A549 (cell line): Measurements from ENCODE around the gene JAKMIP1. TPM values are rescaled to one million over a fixed set of nuclear protein-coding genes. Genes with fewer than 3 reads are reported as not detected.

Experiments used
- ATAC-seq, 2 experiments: fragments of 200-7000 bp in 1 of 2; fragments of >200 bp in 1 of 2; cut with Nextera tagmentation in 1 of 2; cut with Tn5 transposase in 1 of 2; 3 replicates each; pipeline versions ENCODE4 v1.8.0 to v1.9.1; 2018 to 2020; ENCODE audit warnings: mild to moderate bottlenecking in 1 of 2, moderate library complexity in 1 of 2
- CTCF ChIA-PET: fragments of 300-600 bp; sonication (Branson Sonifier 250); formaldehyde crosslinking; extraction: SDS; loops from one replicate; lab custom pipeline; 2021; ENCODE audit warnings: antibody characterized with exemption, inconsistent platforms; lab: Yijun Ruan, JAX
- POLR2A ChIA-PET: fragments of 350-600 bp; formaldehyde crosslinking; extraction: SDS; loops from one replicate; lab custom pipeline; 2021; ENCODE audit warnings: antibody characterized with exemption, inconsistent platforms; lab: Yijun Ruan, JAX
- DNase-seq, 2 experiments: peaks; one replicate each; pipeline versions ENCODE4 v3.0.0 to v3.0.0-alpha.2; 2011 to 2016; ENCODE audit warnings: low read depth in 1 of 2, low spot score in 1 of 2
- FAIRE-seq: peaks from 2 replicates; lab custom pipeline; 2011; peaks lifted over from hg19 to GRCh38; lab: Jason Lieb, UNC
- H3K27ac ChIP-seq, 2 experiments: fragments of >200 bp; sonication (Bioruptor Twin); formaldehyde crosslinking; 3 replicates each; pipeline ENCODE4 v1.5.1; 2016 to 2017
- H3K4me1 ChIP-seq: fragments of >200 bp; sonication (Bioruptor Twin); formaldehyde crosslinking; 3 replicates; pipeline ENCODE4 v1.6.1; 2016
- H3K4me2 ChIP-seq: fragments of >200 bp; sonication (Bioruptor Twin); formaldehyde crosslinking; 3 replicates; pipeline ENCODE4 v1.6.1; 2016
- H3K4me3 ChIP-seq: fragments of >200 bp; sonication (Bioruptor Twin); formaldehyde crosslinking; 3 replicates; pipeline ENCODE4 v1.5.1; 2016
- H3K9me3 ChIP-seq: fragments of >200 bp; sonication (Bioruptor Twin); formaldehyde crosslinking; 3 replicates; pipeline ENCODE4 v1.6.1; 2016
- BHLHE40 ChIP-seq: IDR thresholded peaks from 2 replicates; pipeline ENCODE4 v1.6.1; 2012; ENCODE audit warnings: low read depth, low read length, inconsistent platforms
- CHD2 ChIP-seq: fragments of 150-350 bp; IDR thresholded peaks from 2 replicates; pipeline ENCODE4 v1.6.1; 2014; ENCODE audit warnings: low read length; ENCODE audit not compliant: partially characterized antibody
- ELK1 ChIP-seq: fragments of 150-350 bp; IDR thresholded peaks from 2 replicates; pipeline ENCODE4 v1.6.1; 2014; ENCODE audit warnings: low read depth, mild to moderate bottlenecking, low read length
- ESRRA ChIP-seq: fragments of 150-350 bp; IDR thresholded peaks from 2 replicates; pipeline ENCODE4 v1.6.1; 2014; ENCODE audit warnings: mild to moderate bottlenecking, low read length, borderline replicate concordance
- FOSL2 ChIP-seq, 2 experiments: fragments of 450-650 bp in 1 of 2; fragments of >200 bp in 1 of 2; sonication (Bioruptor Twin) in 1 of 2; formaldehyde crosslinking; IDR thresholded peaks; 2 replicates each; pipeline versions ENCODE4 v1.5.0 to v1.6.1; 2016 to 2020; ENCODE audit warnings: mild to moderate bottlenecking in 1 of 2, moderate library complexity in 1 of 2
- HDAC2 ChIP-seq: fragments of 200-600 bp; sonication (generic); IDR thresholded peaks from 2 replicates; pipeline ENCODE4 v1.6.1; 2016
- HOXA7 ChIP-seq: fragments of 250-450 bp; sonication (Bioruptor Pico); IDR thresholded peaks from 2 replicates; pipeline ENCODE4 v1.5.0; 2020; ENCODE audit warnings: mild to moderate bottlenecking, moderate library complexity
- JUNB ChIP-seq: fragments of >200 bp; sonication (Bioruptor Twin); formaldehyde crosslinking; IDR thresholded peaks from 2 replicates; pipeline ENCODE4 v1.6.1; 2016
- KDM1A ChIP-seq: fragments of 200-600 bp; sonication (generic); IDR thresholded peaks from 2 replicates; pipeline ENCODE4 v1.6.1; 2016; ENCODE audit warnings: low read depth, mild to moderate bottlenecking
- KDM5A ChIP-seq: fragments of 200-600 bp; sonication (generic); IDR thresholded peaks from 2 replicates; pipeline ENCODE4 v1.6.1; 2016; ENCODE audit warnings: antibody characterized with exemption, mild to moderate bottlenecking
- MAX ChIP-seq: IDR thresholded peaks from 2 replicates; pipeline ENCODE4 v1.6.1; 2012
- MYC ChIP-seq: IDR thresholded peaks from 2 replicates; pipeline ENCODE4 v1.6.1; 2012; ENCODE audit warnings: mild to moderate bottlenecking, inconsistent platforms, low read length, improper control_type of control experiment, borderline replicate concordance
- NFE2L2 ChIP-seq: fragments of 150-350 bp; conservative IDR thresholded peaks from 2 replicates; pipeline ENCODE4 v1.6.1; 2014; ENCODE audit warnings: low read length
- NPAS2 ChIP-seq: fragments of 250-450 bp; sonication (Bioruptor Pico); IDR thresholded peaks from 2 replicates; pipeline ENCODE4 v1.8.0; 2022; ENCODE audit warnings: mild to moderate bottlenecking, moderate library complexity, borderline replicate concordance
- POLR2A ChIP-seq: IDR thresholded peaks from 2 replicates; pipeline ENCODE4 v1.6.1; 2012; ENCODE audit warnings: mild to moderate bottlenecking, low read length
- RCOR1 ChIP-seq: fragments of 150-350 bp; IDR thresholded peaks from 2 replicates; pipeline ENCODE4 v1.6.1; 2014; ENCODE audit warnings: antibody characterized with exemption, low read length, low read depth
- REST ChIP-seq: fragments of 200-600 bp; sonication (generic); IDR thresholded peaks from 2 replicates; pipeline ENCODE4 v1.6.1; 2016; ENCODE audit warnings: antibody characterized with exemption, mild to moderate bottlenecking, moderate library complexity
- RNF2 ChIP-seq: fragments of 200-600 bp; sonication (generic); IDR thresholded peaks from 2 replicates; pipeline ENCODE4 v1.6.1; 2016; ENCODE audit warnings: low read depth, mild to moderate bottlenecking, antibody characterized with exemption, moderate library complexity, borderline replicate concordance
- USF2 ChIP-seq: fragments of 450-650 bp; IDR thresholded peaks from 2 replicates; pipeline ENCODE4 v1.6.1; 2014; ENCODE audit warnings: antibody characterized with exemption
- ZFP36 ChIP-seq: fragments of 450-650 bp; IDR thresholded peaks from 2 replicates; pipeline ENCODE4 v1.6.1; 2014; ENCODE audit warnings: borderline replicate concordance; ENCODE audit not compliant: partially characterized antibody
- ZSCAN20 ChIP-seq: fragments of 250-450 bp; sonication (Bioruptor Pico); IDR thresholded peaks from 2 replicates; pipeline ENCODE4 v1.8.0; 2022; ENCODE audit warnings: mild to moderate bottlenecking, moderate library complexity
- WGBS: methylation state at CpG from one replicate; pipeline ENCODE4 v1.1.6; 2017; ENCODE audit errors: missing lambda C conversion rate; 5-methylcytosine and 5-hydroxymethylcytosine counted together
- polyA plus RNA-seq, 4 experiments: library from polyadenylated mRNA; depleted of rRNA in 3 of 4; stranded (reverse); fragments of >200 nt; fragmentation: RNase III in 1 of 4; extraction: RNeasy Plus Mini Kit Qiagen cat#74134 plus additional on column Dnase treatment in 1 of 4; gene quantifications; 2 replicates in 3 of 4; 3 replicates in 1 of 4; pipeline ENCODE4 v1.2.3, GENCODE V29; 2011 to 2017

The JAKMIP1 gene
- polyA plus RNA-seq, 2 of the 4 experiments (the other 2 are of a cell fraction) = not detected

DNA sequence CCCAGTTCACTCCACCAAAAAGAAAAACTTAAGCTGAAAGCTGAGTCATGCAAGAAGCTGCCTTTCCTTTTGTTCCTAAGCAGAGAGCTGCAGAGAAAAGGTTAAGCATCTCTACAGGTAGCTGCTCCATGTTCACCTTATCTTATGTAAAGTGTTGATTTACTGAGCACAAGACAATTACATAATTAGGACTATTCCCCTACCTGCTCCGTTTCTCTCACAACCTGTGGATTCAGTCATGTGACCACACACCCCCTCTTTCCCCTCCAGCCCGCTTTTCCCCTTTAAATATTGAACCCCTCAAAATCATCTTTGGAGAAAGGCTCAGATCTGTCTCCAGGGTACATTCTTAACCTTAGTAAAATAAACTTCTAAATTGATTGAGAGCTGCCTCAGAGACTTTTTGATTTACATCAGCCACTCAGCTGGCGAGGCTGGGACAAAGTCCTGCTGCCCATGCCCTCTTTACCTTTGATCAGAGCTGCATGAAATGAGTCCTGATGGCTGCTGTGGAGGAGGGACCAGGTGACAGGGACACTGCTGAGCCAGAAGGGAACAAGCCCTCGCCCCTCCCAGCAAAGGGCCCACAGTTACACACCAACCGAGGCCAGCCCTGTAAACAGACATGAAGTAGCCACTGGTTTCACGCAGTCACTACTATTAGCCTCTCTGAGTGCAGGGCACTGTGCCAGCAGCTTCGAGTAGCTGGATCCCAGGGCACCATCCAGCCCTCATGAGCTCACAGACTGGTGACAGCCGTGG, 128.2 kb downstream of the JAKMIP1 start:
- no peak for ATAC-seq
- CTCF ChIA-PET = interaction anchor here (1.3 to 1.5 kb wide), 3 partner anchors 12 to 52 kb away, joined by 3 read pairs; no protein-coding TSS in a partner anchor

DNA sequence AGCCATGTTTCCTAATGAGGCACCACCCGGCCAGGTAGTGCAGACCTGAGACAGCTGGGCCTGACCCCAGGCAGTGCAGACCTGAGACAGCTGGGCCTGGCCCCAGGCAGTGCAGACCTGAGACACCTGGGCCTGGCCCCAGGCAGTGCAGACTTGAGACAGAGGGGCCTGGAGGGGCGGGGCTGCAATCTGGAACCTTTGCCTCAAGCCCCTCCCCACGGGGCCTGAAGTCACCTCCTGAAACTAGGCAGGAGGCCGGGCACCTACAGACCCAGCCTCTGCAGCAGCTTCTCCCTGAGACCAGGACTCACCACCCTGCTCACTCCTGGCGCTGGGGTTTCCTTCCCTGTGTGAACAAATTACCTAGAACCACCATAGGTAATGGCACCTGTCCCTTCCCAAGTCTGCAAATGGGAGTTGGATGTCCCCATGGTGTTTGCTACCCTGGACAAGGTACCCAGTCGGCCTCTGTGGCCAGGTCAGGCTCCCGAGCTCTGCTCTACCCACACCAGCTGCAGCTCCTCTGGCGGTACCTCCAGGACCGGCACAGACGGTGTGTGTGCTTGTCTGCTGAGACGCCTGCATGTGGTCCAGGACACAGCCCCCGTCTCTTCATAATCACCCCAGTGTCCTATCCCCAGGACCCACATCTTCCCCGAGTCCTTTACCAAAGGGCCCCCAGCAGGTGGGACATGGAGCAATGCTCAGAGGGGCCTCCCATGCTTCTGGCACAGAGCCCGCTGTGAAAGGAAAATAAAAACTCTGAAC, 129.0 kb downstream of the JAKMIP1 start:
- ChIA-PET POLR2A (no interaction called here), CTCF (interaction anchor here (1.3 kb wide), 2 partner anchors 11 to 51 kb away, joined by 3 read pairs; no protein-coding TSS in a partner anchor)
- no peaks in the 10 kb centered on the region for H3K4me1 ChIP-seq
- H3K4me3 ChIP-seq = no peak overlapping the region
- no peak for FAIRE-seq
- no peak for ATAC-seq
- 75% methylated on average over 7 of the region's 14 CpGs for WGBS
- DNase-seq = no peak
- no peak overlapping the region for H3K4me2 ChIP-seq
- no peak overlapping the region for H3K27ac ChIP-seq
- H3K9me3 ChIP-seq = no peaks in the 10 kb centered on the region
- TF ChIP-seq HOXA7 (no peak), RNF2 (no peak), NFE2L2 (no peak), BHLHE40 (no peak), ELK1 (no peak), JUNB (no peak), CHD2 (no peak), MYC (no peak), FOSL2 (IDR thresholded peaks at IDR 0.05) (no peak), FOSL2 (CRISPR knock-in tag; IDR thresholded peaks at IDR 0.05) (no peak), ZFP36 (no peak), NPAS2 (CRISPR knock-in tag) (no peak), KDM5A (no peak), ESRRA (no peak)

More for the DNA sequence above, 128.2 kb downstream of the JAKMIP1 start:
- POLR2A ChIA-PET = no interaction called here
- DNase-seq (no peak), FAIRE-seq (no peak)
- no peak overlapping the region for H3K4me3 ChIP-seq
- H3K27ac ChIP-seq = no peak overlapping the region
- no peak for TF ChIP-seq MAX
- TF ChIP-seq HDAC2 = no peak
- TF ChIP-seq FOSL2 (IDR thresholded peaks at IDR 0.05) = no peak
- no peak for TF ChIP-seq FOSL2 (CRISPR knock-in tag; IDR thresholded peaks at IDR 0.05)
- TF ChIP-seq REST = no peak
- TF ChIP-seq USF2 = no peak
- TF ChIP-seq RCOR1 = no peak
- no peak for TF ChIP-seq KDM1A
- no peak for TF ChIP-seq POLR2A
- TF ChIP-seq ELK1 = no peak
- no peak for TF ChIP-seq ZSCAN20
- TF ChIP-seq NPAS2 (CRISPR knock-in tag) = no peak
- H3K4me2 ChIP-seq = no peak overlapping the region
- H3K9me3 ChIP-seq = no peaks in the 10 kb centered on the region
- WGBS = 44% methylated on average over 6 of the region's 8 CpGs
- no peaks in the 10 kb centered on the region for H3K4me1 ChIP-seq
